Bronchus fibroblast of lung (primary cell): ENCODE data around the gene PIGS. TPM values are rescaled to one million over a fixed set of nuclear protein-coding genes. Genes with fewer than 3 reads are reported as not detected.

Experiments used
- total RNA-seq: library from RNA; depleted of rRNA; stranded (reverse); fragments of >200 nt; gene quantifications from 2 replicates; pipeline ENCODE4 v1.2.3, GENCODE V29; 2015

PIGS gene
- 69.6 and 72.1 TPM in 2 replicates for total RNA-seq

GRCh38 chr17:28571361-28572122 is at the start of gene PIGS:
TSS of gene PIGS (minus strand) at chr17:28571524. CDS start at chr17:28571496, 28 bp downstream.

DNA sequence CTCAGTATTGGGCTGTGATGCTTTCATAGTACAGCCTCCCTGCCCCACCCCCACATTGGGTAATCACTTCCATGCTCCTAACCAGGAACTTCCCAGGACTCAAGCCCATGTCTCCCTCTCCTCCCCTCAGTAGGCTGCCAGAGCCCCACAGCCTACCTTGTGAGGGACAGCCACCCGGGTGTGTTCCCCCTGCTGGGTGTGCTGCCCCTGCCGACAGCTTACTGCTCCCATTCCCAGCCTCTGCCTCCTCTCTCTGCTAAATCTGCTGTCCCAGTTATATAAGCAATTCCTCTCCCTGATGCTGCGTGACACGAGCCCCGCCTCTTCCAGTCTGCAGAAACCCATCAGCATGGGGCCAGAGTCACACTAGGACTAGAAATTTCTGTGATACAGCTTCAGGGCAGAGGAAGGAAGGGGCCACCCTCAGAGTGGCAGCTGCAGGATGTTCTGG is 42.6 kb upstream of the PIGS start, which contains the start of gene RSKR:
Gene RSKR, minus strand, starts transcription at position 255 of the 451 bp plus-strand sequence. Its CDS starts 24 bp downstream, at position 231.

GRCh38 chr17:28598799-28599310 is 27.5 kb upstream of the PIGS start, which contains the start of gene SPAG5:
TSS of gene SPAG5 (minus strand) at chr17:28599025. CDS start at chr17:28598946, 79 bp downstream.

GRCh38 chr17:28576758-28577465 is 5.6 kb upstream of the PIGS start, which contains the start of gene ALDOC:
TSS of gene ALDOC (minus strand) at chr17:28576895. CDS start at chr17:28575532, 1,363 bp downstream.

GRCh38 chr17:28552176-28552999 is 18.9 kb downstream of the PIGS start, which contains the start of gene UNC119:
TSS of gene UNC119 (minus strand) at chr17:28552624. CDS start at chr17:28552557, 67 bp downstream.

GRCh38 chr17:28505986-28506665 is 65.2 kb downstream of the PIGS start, which contains the start of gene FOXN1:
TSS of gene FOXN1 (plus strand) at chr17:28506348. CDS start at chr17:28523970, 17,622 bp downstream.

Other genes starting within 250 kb of the PIGS start
- gene IFT20, start 236.1 kb downstream of the PIGS start, total RNA-seq, result 34.1 and 34.3 TPM in 2 replicates
- 27.7 and 29.4 TPM in 2 replicates for gene TNFAIP1, start 235.8 kb downstream of the PIGS start, total RNA-seq
- gene POLDIP2, start 214.0 kb downstream of the PIGS start, total RNA-seq, result 137 and 149 TPM in 2 replicates
- gene SEBOX, start 206.3 kb downstream of the PIGS start, total RNA-seq, result not detected in 2 replicates
- gene VTN, start 201.2 kb downstream of the PIGS start, total RNA-seq, result under 0.01 TPM in 1 of 2 replicates, not detected in the other
- 5.2 and 9.1 TPM in 2 replicates for gene SARM1, start 199.8 kb downstream of the PIGS start, total RNA-seq
- gene SLC46A1, start 165.3 kb downstream of the PIGS start, total RNA-seq, result 2.4 and 2.7 TPM in 2 replicates
- gene SLC13A2, start 97.9 kb downstream of the PIGS start, total RNA-seq, result not detected in 2 replicates
- not detected in 2 replicates for gene FOXN1, start 65.2 kb downstream of the PIGS start, total RNA-seq
- 21.0 and 24.8 TPM in 2 replicates for gene UNC119, start 18.9 kb downstream of the PIGS start, total RNA-seq
- gene ALDOC, start 5.4 kb upstream of the PIGS start, total RNA-seq, result 62.4 and 80.3 TPM in 2 replicates
- 65.1 and 70.4 TPM in 2 replicates for gene SPAG5, start 27.5 kb upstream of the PIGS start, total RNA-seq
- gene RSKR, start 42.7 kb upstream of the PIGS start, total RNA-seq, result 2.4 and 4.0 TPM in 2 replicates
- 76.0 and 80.3 TPM in 2 replicates for gene BLTP2, start 73.6 kb upstream of the PIGS start, total RNA-seq
- gene SDF2, start 90.4 kb upstream of the PIGS start, total RNA-seq, result 46.9 and 55.2 TPM in 2 replicates
- 17.8 and 18.5 TPM in 2 replicates for gene SUPT6H, start 90.7 kb upstream of the PIGS start, total RNA-seq
- 1.8 and 2.9 TPM in 2 replicates for gene PROCA1, start 140.4 kb upstream of the PIGS start, total RNA-seq
- gene RAB34, start 146.3 kb upstream of the PIGS start, total RNA-seq, result 371 and 405 TPM in 2 replicates
- 615 and 663 TPM in 2 replicates for gene RPL23A, start 148.5 kb upstream of the PIGS start, total RNA-seq
- 16.8 and 20.0 TPM in 2 replicates for gene TLCD1, start 154.7 kb upstream of the PIGS start, total RNA-seq
- gene NEK8, start 157.3 kb upstream of the PIGS start, total RNA-seq, result 2.1 and 2.9 TPM in 2 replicates
- gene TRAF4, start 172.5 kb upstream of the PIGS start, total RNA-seq, result 38.3 and 38.7 TPM in 2 replicates